Tibial nerve (tissue), 4 donors: ENCODE measurements around the gene PGM5.
"Not testable (repeated sequence)": the region's sequence is repeated elsewhere in the genome, so short reads cannot be mapped to it uniquely, and the experiment has no call there.

Source experiments
- EP300 ChIP-seq, 2 donors: sonication (generic); formaldehyde crosslinking; IDR thresholded peaks; one replicate each; pipeline ENCODE4 v1.6.1; 2017; ENCODE audit warnings: antibody characterized with exemption in 2 of 2, mild to moderate bottlenecking in 1 of 2
- TF ChIP-seq, protein P1 (sequence below), 5 experiments: fragments of 200-600 bp in 3 of 5; fragments of 450-650 bp in 2 of 5; sonication (generic) in 3 of 5; IDR thresholded peaks; one replicate each; pipeline ENCODE4 v1.5.1; 2016 to 2019; ENCODE audit warnings: antibody characterized with exemption in 5 of 5, mild to moderate bottlenecking in 3 of 5, moderate library complexity in 2 of 5

DNA sequence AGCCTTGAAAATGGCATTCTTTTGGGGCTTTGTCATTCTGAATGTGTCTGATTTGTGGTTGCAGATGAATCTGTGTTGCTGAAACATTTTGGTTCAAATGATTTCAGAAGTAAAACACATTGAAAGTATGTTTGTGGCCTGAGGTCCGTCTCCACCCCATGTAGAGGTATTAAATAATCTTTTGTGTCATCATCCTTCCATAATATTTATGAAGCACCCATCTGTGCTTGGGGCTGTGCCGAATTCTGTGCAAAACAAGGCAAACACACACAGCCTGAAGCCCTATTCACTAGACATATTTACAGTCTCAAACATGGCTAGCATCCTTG, 40.6 kb downstream of the PGM5 start:
- TF ChIP-seq, protein P1, sequence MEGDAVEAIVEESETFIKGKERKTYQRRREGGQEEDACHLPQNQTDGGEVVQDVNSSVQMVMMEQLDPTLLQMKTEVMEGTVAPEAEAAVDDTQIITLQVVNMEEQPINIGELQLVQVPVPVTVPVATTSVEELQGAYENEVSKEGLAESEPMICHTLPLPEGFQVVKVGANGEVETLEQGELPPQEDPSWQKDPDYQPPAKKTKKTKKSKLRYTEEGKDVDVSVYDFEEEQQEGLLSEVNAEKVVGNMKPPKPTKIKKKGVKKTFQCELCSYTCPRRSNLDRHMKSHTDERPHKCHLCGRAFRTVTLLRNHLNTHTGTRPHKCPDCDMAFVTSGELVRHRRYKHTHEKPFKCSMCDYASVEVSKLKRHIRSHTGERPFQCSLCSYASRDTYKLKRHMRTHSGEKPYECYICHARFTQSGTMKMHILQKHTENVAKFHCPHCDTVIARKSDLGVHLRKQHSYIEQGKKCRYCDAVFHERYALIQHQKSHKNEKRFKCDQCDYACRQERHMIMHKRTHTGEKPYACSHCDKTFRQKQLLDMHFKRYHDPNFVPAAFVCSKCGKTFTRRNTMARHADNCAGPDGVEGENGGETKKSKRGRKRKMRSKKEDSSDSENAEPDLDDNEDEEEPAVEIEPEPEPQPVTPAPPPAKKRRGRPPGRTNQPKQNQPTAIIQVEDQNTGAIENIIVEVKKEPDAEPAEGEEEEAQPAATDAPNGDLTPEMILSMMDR (IDR thresholded peaks at IDR 0.05): not testable (repeated sequence)
- not testable (repeated sequence) for TF ChIP-seq EP300 (IDR thresholded peaks at IDR 0.05)
